Fibroblast of lung (primary cell): Measurements from ENCODE around the gene PNMA6E. TPM values are rescaled to one million over a fixed set of nuclear protein-coding genes. Genes with fewer than 3 reads are reported as not detected.

Experiments used
- DNase-seq, 2 donors: peaks; one replicate each; pipeline versions ENCODE4 v3.0.0 to v3.0.0-alpha.2; 2010; ENCODE audit warnings: low read depth in 2 of 2
- H2AFZ ChIP-seq: 2 replicates; pipeline ENCODE4 v1.5.1; 2012; ENCODE audit warnings: low read length, control low read depth, inconsistent platforms
- H3K27ac ChIP-seq: 2 replicates; pipeline ENCODE4 v1.5.1; 2011; ENCODE audit warnings: low read length, control low read depth; ENCODE audit not compliant: insufficient read depth
- H3K27me3 ChIP-seq: 2 replicates; pipeline ENCODE4 v1.5.1; 2011; ENCODE audit warnings: mild to moderate bottlenecking, low read length; ENCODE audit not compliant: control insufficient read depth, insufficient read depth
- H3K36me3 ChIP-seq: 2 replicates; pipeline ENCODE4 v1.5.1; 2011; ENCODE audit warnings: low read length; ENCODE audit not compliant: control insufficient read depth, insufficient read depth
- H3K4me1 ChIP-seq: 2 replicates; pipeline ENCODE4 v1.5.1; 2011; ENCODE audit warnings: low read length; ENCODE audit not compliant: control insufficient read depth, insufficient read depth; ENCODE audit errors: extremely low read depth
- H3K4me2 ChIP-seq: 2 replicates; pipeline ENCODE4 v1.5.1; 2011; ENCODE audit warnings: low read length, control low read depth; ENCODE audit not compliant: insufficient read depth; ENCODE audit errors: extremely low read depth
- H3K4me3 ChIP-seq, 4 experiments: fragments of 200-600 bp in 1 of 4; sonication (generic) in 1 of 4; replicated peaks in 1 of 4; 2 replicates each; pipeline ENCODE4 v1.5.1; 2011 to 2016; ENCODE audit warnings: low read length in 4 of 4, low read depth in 3 of 4, mild to moderate bottlenecking in 3 of 4, control low read depth in 2 of 4, inconsistent platforms in 1 of 4, mixed read lengths in 1 of 4; ENCODE audit not compliant: insufficient read depth in 1 of 4; ENCODE audit errors: control extremely low read depth in 1 of 4
- H3K79me2 ChIP-seq: 2 replicates; pipeline ENCODE4 v1.5.1; 2012; ENCODE audit warnings: mild to moderate bottlenecking, low read length, inconsistent platforms; ENCODE audit not compliant: control insufficient read depth, insufficient read depth
- H3K9ac ChIP-seq: 2 replicates; pipeline ENCODE4 v1.5.1; 2011; ENCODE audit warnings: mild to moderate bottlenecking, low read length, control low read depth; ENCODE audit not compliant: insufficient read depth
- H3K9me3 ChIP-seq: 2 replicates; pipeline ENCODE4 v1.5.1; 2012; ENCODE audit warnings: low read depth, low read length; ENCODE audit not compliant: control insufficient read depth, insufficient read depth
- H4K20me1 ChIP-seq: 2 replicates; pipeline ENCODE4 v1.5.1; 2011; ENCODE audit warnings: low read length; ENCODE audit not compliant: control insufficient read depth, insufficient read depth; ENCODE audit errors: extremely low read depth
- CTCF ChIP-seq, 2 donors: IDR thresholded peaks in 1 of 2; conservative IDR thresholded peaks in 1 of 2; 1 replicate in 1 of 2; 2 replicates in 1 of 2; pipeline ENCODE4 v1.5.1; 2011 to 2012; ENCODE audit warnings: low read length in 2 of 2, control low read depth in 1 of 2, inconsistent platforms in 1 of 2, low read depth in 1 of 2, mild to moderate bottlenecking in 1 of 2
- EZH2 ChIP-seq: IDR thresholded peaks from 2 replicates; pipeline ENCODE4 v1.5.1; 2012; ENCODE audit warnings: low read length, control low read depth, mild to moderate bottlenecking; ENCODE audit errors: missing control alignments
- polyA plus RNA-seq, 2 donors: library from polyadenylated mRNA; depleted of rRNA in 1 of 2; stranded (reverse) in 1 of 2; unstranded in 1 of 2; fragments of >200 nt; gene quantifications; 2 replicates each; pipeline ENCODE4 v1.2.1, GENCODE V29; 2011 to 2012; ENCODE audit warnings: missing spikeins in 1 of 2
- total RNA-seq: library from RNA; depleted of rRNA; stranded (reverse); fragments of >200 nt; gene quantifications from 2 replicates; pipeline ENCODE4 v1.2.1, GENCODE V29; 2014

The PNMA6E gene
- total and polyA plus RNA-seq, 2 donors (not counting 1 experiment from before 2014, with no cell fraction given) = not detected

- Histone ChIP-seq H2AFZ (no peak overlapping the region), H3K27ac (no peak overlapping the region), H3K36me3 (no peaks in the 10 kb centered on the region), H3K4me1 (no peaks in the 10 kb centered on the region), H4K20me1 (no peaks in the 10 kb centered on the region), H3K9me3 (no peaks in the 10 kb centered on the region), H3K4me3 (no peak overlapping the region), H3K4me2 (no peak overlapping the region), H3K9ac (no peak overlapping the region), H3K79me2 (no peaks in the 10 kb centered on the region), H3K27me3 (no peaks in the 10 kb centered on the region)
- TF ChIP-seq CTCF (conservative IDR thresholded peaks at IDR 0.05 in 1 of 2, IDR thresholded peaks at IDR 0.05 in 1 of 2; ENCODE audit: low read depth in 1 of 2, low read length in 2 of 2) = no peak
- no peak for DNase-seq
These were observed 41.3 kb upstream of the PNMA6E start for GRCh38 chrX:153442463-153442862.

- Histone ChIP-seq H3K79me2 (no peaks in the 10 kb centered on the region), H2AFZ (no peak overlapping the region), H3K9ac (no peak overlapping the region), H3K36me3 (no peaks in the 10 kb centered on the region), H3K27me3 (no peaks in the 10 kb centered on the region), H3K4me1 (no peaks in the 10 kb centered on the region), H3K9me3 (no peaks in the 10 kb centered on the region), H4K20me1 (no peaks in the 10 kb centered on the region), H3K4me3 (no peak overlapping the region), H3K4me2 (no peak overlapping the region), H3K27ac (no peak overlapping the region)
- DNase-seq = no peak
- TF ChIP-seq EZH2 (no peak), CTCF (conservative IDR thresholded peaks at IDR 0.05 in 1 of 2, IDR thresholded peaks at IDR 0.05 in 1 of 2; ENCODE audit: low read depth in 1 of 2, low read length in 2 of 2) (no peak)
These were observed 40.8 kb upstream of the PNMA6E start for GRCh38 chrX:153441981-153442380.

- Histone ChIP-seq H3K27me3 (no peaks in the 10 kb centered on the region), H3K9ac (no peak overlapping the region), H3K4me1 (no peaks in the 10 kb centered on the region), H3K36me3 (no peaks in the 10 kb centered on the region), H2AFZ (no peak overlapping the region), H4K20me1 (no peaks in the 10 kb centered on the region), H3K4me2 (no peak overlapping the region), H3K4me3 (no peak overlapping the region), H3K27ac (no peak overlapping the region), H3K79me2 (no peaks in the 10 kb centered on the region), H3K9me3 (no peaks in the 10 kb centered on the region)
- TF ChIP-seq EZH2 = no peak
- TF ChIP-seq CTCF (conservative IDR thresholded peaks at IDR 0.05 in 1 of 2, IDR thresholded peaks at IDR 0.05 in 1 of 2; ENCODE audit: low read depth in 1 of 2, low read length in 2 of 2) = no peak
- no peak for DNase-seq
These were observed 40.1 kb upstream of the PNMA6E start for GRCh38 chrX:153441296-153441695.
